PC-9 (cell line): Measurements from ENCODE around the gene IL10. TPM values are rescaled to one million over a fixed set of nuclear protein-coding genes. Genes with fewer than 3 reads are reported as not detected.

Source experiments
- BruUV-seq: library from RNA; stranded (reverse); fragments of 400-500 nt; replicated peaks from 2 replicates; lab custom pipeline; 2021; lab: Mats Ljungman, UMichigan
- CTCF ChIA-PET: fragments of 300-600 bp; sonication (Branson Sonifier 250); formaldehyde crosslinking; loops from one replicate; lab custom pipeline; 2022; ENCODE audit warnings: antibody characterized with exemption; lab: Charles Lee
- POLR2A ChIA-PET: fragments of 300-600 bp; sonication (Branson Sonifier 250); formaldehyde crosslinking; loops from one replicate; lab custom pipeline; 2022; ENCODE audit warnings: antibody characterized with exemption; ENCODE audit not compliant: unreplicated experiment; lab: Charles Lee
- DNase-seq, 2 experiments: peaks; one replicate each; pipeline versions ENCODE4 v3.0.0 to v3.0.0-alpha.2; 2015 to 2022; ENCODE audit warnings: mixed read lengths in 1 of 2
- H2AFZ ChIP-seq: fragments of 200-600 bp; sonication (generic); 2 replicates; pipeline ENCODE4 v1.8.1; 2017; ENCODE audit warnings: antibody characterized with exemption
- H3F3A ChIP-seq: fragments of 200-600 bp; sonication (generic); 2 replicates; pipeline ENCODE4 v1.8.1; 2017; ENCODE audit warnings: antibody characterized with exemption, mild to moderate bottlenecking, low read depth; ENCODE audit not compliant: insufficient read depth
- H3K27ac ChIP-seq: fragments of 200-600 bp; sonication (generic); 2 replicates; pipeline ENCODE4 v1.6.1; 2016; ENCODE audit warnings: mixed run types
- H3K27me3 ChIP-seq: fragments of 200-600 bp; sonication (generic); 2 replicates; pipeline ENCODE4 v1.6.1; 2016; ENCODE audit warnings: low read depth, mixed run types; ENCODE audit not compliant: insufficient read depth
- H3K36me3 ChIP-seq: fragments of 200-600 bp; sonication (generic); 2 replicates; pipeline ENCODE4 v1.6.1; 2016; ENCODE audit warnings: low read depth, mixed run types
- H3K4me1 ChIP-seq: fragments of 200-600 bp; sonication (generic); replicated peaks from 2 replicates; pipeline ENCODE4 v1.6.1; 2016; ENCODE audit warnings: mixed run types; ENCODE audit not compliant: insufficient read depth
- H3K4me2 ChIP-seq: fragments of 200-600 bp; sonication (generic); 2 replicates; pipeline ENCODE4 v1.6.1; 2017; ENCODE audit warnings: mixed run types
- H3K4me3 ChIP-seq: fragments of 200-600 bp; sonication (generic); 2 replicates; pipeline ENCODE4 v1.6.1; 2016; ENCODE audit warnings: mixed run types
- H3K79me2 ChIP-seq: fragments of 200-600 bp; sonication (generic); 2 replicates; pipeline ENCODE4 v1.6.1; 2017; ENCODE audit warnings: low read depth, mixed run types
- H3K9me2 ChIP-seq: fragments of 200-600 bp; sonication (generic); 2 replicates; pipeline ENCODE4 v1.8.1; 2017; ENCODE audit warnings: mild to moderate bottlenecking; ENCODE audit not compliant: insufficient read depth
- H3K9me3 ChIP-seq: fragments of 200-600 bp; sonication (generic); 2 replicates; pipeline ENCODE4 v1.8.1; 2016; ENCODE audit warnings: low read depth; ENCODE audit not compliant: insufficient read depth
- H4K20me1 ChIP-seq: fragments of 200-600 bp; sonication (generic); 2 replicates; pipeline ENCODE4 v1.8.1; 2017; ENCODE audit not compliant: insufficient read depth
- CTCF ChIP-seq: fragments of 200-600 bp; sonication (generic); conservative IDR thresholded peaks from 2 replicates; pipeline ENCODE4 v1.6.1; 2017; ENCODE audit warnings: mixed run types, antibody characterized with exemption, mild to moderate bottlenecking, moderate library complexity
- EZH2 ChIP-seq: fragments of 200-600 bp; sonication (generic); IDR thresholded peaks from 2 replicates; pipeline ENCODE4 v1.8.0; 2017; ENCODE audit warnings: antibody characterized with exemption, low read depth
- intact Hi-C: fragments of 100-400 bp; cut with micrococcal nuclease; formaldehyde crosslinking; loops from one replicate; pipeline ENCODE4 v1.10.0; 2022; ENCODE audit not compliant: unreplicated experiment
- total RNA-seq: library from RNA; stranded (reverse); gene quantifications from 2 replicates; pipeline ENCODE4 v1.2.3, GENCODE V29; 2021

IL10 gene
- total RNA-seq, 1 experiment from 2014 or later: not detected

GRCh38 chr1:206803221-206803730, 31.0 kb upstream of the IL10 start:
- Histone ChIP-seq H3K4me3 (no peak overlapping the region), H3K4me1 (no peaks in the 10 kb centered on the region), H3K27me3 (0 out of 2 replicates have a peak, but pooled peaks cover 5% of the 10 kb centered on the region), H3K9me3 (peaks cover 3% of the 10 kb centered on the region; the same call in 1 of the 2 replicates), H3K79me2 (no peaks in the 10 kb centered on the region), H3K9me2 (no peaks in the 10 kb centered on the region), H4K20me1 (no peaks in the 10 kb centered on the region), H2AFZ (no peak overlapping the region), H3K4me2 (no peak overlapping the region), H3F3A (0 out of 2 replicates have a peak, but pooled peaks cover 4% of the 10 kb centered on the region), H3K36me3 (no peaks in the 10 kb centered on the region), H3K27ac (no peak overlapping the region)
- intact Hi-C loops: no loop called here
- CTCF ChIA-PET: interaction anchor here (0.6 kb wide), 1 partner anchor 1981 kb away, joined by 4 read pairs; no protein-coding TSS in a partner anchor
- BruUV-seq: no TSS peak
- no peak for DNase-seq
- POLR2A ChIA-PET: no interaction called here
- TF ChIP-seq CTCF: no peak
- no peak for TF ChIP-seq EZH2

- peaks cover 3% of the 10 kb centered on the region; the same call in 1 of the 2 replicates for H3K9me3 ChIP-seq
- TF ChIP-seq CTCF (no peak), EZH2 (no peak)
- DNase-seq: peak in 1 of 2 experiments; percentile 34
- H3K36me3 ChIP-seq: no peaks in the 10 kb centered on the region
- H3K79me2 ChIP-seq: no peaks in the 10 kb centered on the region
- H3K4me1 ChIP-seq: no peaks in the 10 kb centered on the region
- ChIA-PET CTCF (no interaction called here), POLR2A (no interaction called here)
- no peak overlapping the region for H3K27ac ChIP-seq
- H4K20me1 ChIP-seq: no peaks in the 10 kb centered on the region
- 0 out of 2 replicates have a peak, but pooled peaks cover 4% of the 10 kb centered on the region for H3F3A ChIP-seq
- intact Hi-C loops: no loop called here
- H2AFZ ChIP-seq: no peak overlapping the region
- no peak overlapping the region for H3K4me3 ChIP-seq
- BruUV-seq: no TSS peak
- no peak overlapping the region for H3K4me2 ChIP-seq
- no peaks in the 10 kb centered on the region for H3K9me2 ChIP-seq
- 0 out of 2 replicates have a peak, but pooled peaks cover 5% of the 10 kb centered on the region for H3K27me3 ChIP-seq
Measured at GRCh38 chr1:206802401-206802800, 30.1 kb upstream of the IL10 start.

- TF ChIP-seq EZH2 (no peak), CTCF (no peak)
- H3K4me2 ChIP-seq: no peak overlapping the region
- 0 out of 2 replicates have a peak, but pooled peaks cover 5% of the 10 kb centered on the region for H3K27me3 ChIP-seq
- ChIA-PET CTCF (no interaction called here), POLR2A (interaction anchor here (0.6 kb wide), 1 partner anchor 62 kb away, joined by 12 read pairs; no protein-coding TSS in a partner anchor)
- H2AFZ ChIP-seq: no peak overlapping the region
- no peaks in the 10 kb centered on the region for H3K79me2 ChIP-seq
- H4K20me1 ChIP-seq: no peaks in the 10 kb centered on the region
- H3K36me3 ChIP-seq: no peaks in the 10 kb centered on the region
- H3K9me2 ChIP-seq: no peaks in the 10 kb centered on the region
- no peak overlapping the region for H3K4me3 ChIP-seq
- H3K27ac ChIP-seq: no peak overlapping the region
- no TSS peak for BruUV-seq
- H3K9me3 ChIP-seq: peaks cover 3% of the 10 kb centered on the region; the same call in 1 of the 2 replicates
- peak in 1 of 2 experiments; percentile 6 for DNase-seq
- 0 out of 2 replicates have a peak, but pooled peaks cover 4% of the 10 kb centered on the region for H3F3A ChIP-seq
- no peaks in the 10 kb centered on the region for H3K4me1 ChIP-seq
- intact Hi-C loops: no loop called here
Measured at GRCh38 chr1:206801467-206801866, 29.2 kb upstream of the IL10 start.
